Right atrium auricular region (tissue), 2 donors: ENCODE data around the gene FGF10. TPM values are rescaled to one million over a fixed set of nuclear protein-coding genes. Genes with fewer than 3 reads are reported as not detected.
A peak's percentile ranks its signal among the peaks of the same experiment; 100 is the strongest.

ENCODE experiments used
- DNase-seq: peaks from one replicate; pipeline ENCODE4 v3.0.0-alpha.2; 2019; ENCODE audit warnings: low spot score
- H3K27ac ChIP-seq, 2 donors: fragments of 200-600 bp; sonication (generic); 1 replicate in 1 of 2; 2 replicates in 1 of 2; pipeline ENCODE4 v1.5.1; 2016 to 2019
- H3K27me3 ChIP-seq, 2 donors: fragments of 200-600 bp; sonication (generic); one replicate each; pipeline versions ENCODE4 v1.5.1 to v1.6.0; 2017 to 2019
- H3K36me3 ChIP-seq: fragments of 200-600 bp; sonication (generic); one replicate; pipeline ENCODE4 v1.5.1; 2016
- H3K4me1 ChIP-seq, 2 donors: fragments of 200-600 bp; sonication (generic); one replicate each; pipeline versions ENCODE4 v1.5.1 to v1.6.0; 2017 to 2019
- H3K4me3 ChIP-seq, 2 donors: fragments of 200-600 bp; sonication (generic); 1 replicate in 1 of 2; 2 replicates in 1 of 2; pipeline ENCODE4 v1.5.1; 2017 to 2019; ENCODE audit warnings: mild to moderate bottlenecking in 1 of 2, moderate library complexity in 1 of 2
- H3K9me3 ChIP-seq, 2 donors: fragments of 200-600 bp; sonication (generic); one replicate each; pipeline ENCODE4 v1.5.1; 2019
- total RNA-seq, 2 donors: library from RNA; depleted of rRNA; stranded (reverse); fragments of >200 nt; gene quantifications; one replicate each; pipeline ENCODE4 v1.1.0, GENCODE V29; 2016
- TF ChIP-seq, protein P1 (sequence below), 2 donors: fragments of 200-600 bp; sonication (generic); IDR thresholded peaks; one replicate each; pipeline ENCODE4 v1.5.1; 2019; ENCODE audit warnings: antibody characterized with exemption in 2 of 2

The FGF10 gene
- under 1 TPM; 0.19 to 0.75 TPM for total RNA-seq

DNA sequence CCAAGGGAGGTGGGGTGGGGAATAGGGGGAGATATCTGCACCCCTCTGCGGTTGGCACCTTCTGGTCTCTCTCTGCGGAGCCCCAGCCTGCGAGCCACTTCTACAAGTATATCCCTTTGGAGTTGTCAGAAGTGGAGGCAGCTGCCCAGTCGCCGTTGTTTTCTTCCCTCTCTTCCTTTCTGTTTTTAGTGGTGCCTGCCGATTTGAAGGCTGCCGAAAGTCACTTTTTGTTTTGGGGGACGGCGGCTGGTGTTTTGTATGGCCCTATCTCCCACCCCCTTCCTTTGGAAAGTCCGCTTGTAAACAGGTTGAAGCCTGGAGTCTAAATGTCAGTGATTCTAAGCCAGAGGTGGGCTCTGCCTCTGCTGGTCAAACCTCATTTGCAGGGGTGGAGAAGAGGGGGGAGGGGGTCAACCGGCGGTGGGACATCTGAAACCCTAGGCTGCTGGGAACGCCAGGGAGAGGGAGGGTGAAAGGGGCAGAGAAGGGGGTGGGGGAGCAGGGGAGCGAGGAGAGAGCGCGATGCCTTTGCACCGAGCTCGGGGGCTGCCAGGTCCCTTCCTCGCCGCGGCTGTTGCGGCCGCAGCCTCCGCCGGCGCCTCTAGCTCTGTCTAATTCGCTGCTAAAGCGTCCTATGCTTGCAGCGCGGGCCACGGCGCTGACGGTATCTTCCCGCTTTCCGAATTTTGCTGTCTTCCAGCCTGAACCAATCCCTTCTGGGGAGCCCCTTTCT lies at the start of gene FGF10:
Gene FGF10 (minus strand): TSS at position 331 of the 733 bp plus-strand sequence. CDS start 738 bp downstream, outside the sequence.
- peak within 1 kb of the TSS in 1 of 2 donors; percentile 0 for H3K27ac ChIP-seq
- no peak for DNase-seq
- no peaks in the 10 kb centered on the region for H3K9me3 ChIP-seq
- peaks cover 0 to 20% of the 10 kb centered on the region in 2 donors for H3K4me1 ChIP-seq
- H3K4me3 ChIP-seq, result peak within 1 kb of the TSS; percentile 33 to 46
- TF ChIP-seq, protein P1, sequence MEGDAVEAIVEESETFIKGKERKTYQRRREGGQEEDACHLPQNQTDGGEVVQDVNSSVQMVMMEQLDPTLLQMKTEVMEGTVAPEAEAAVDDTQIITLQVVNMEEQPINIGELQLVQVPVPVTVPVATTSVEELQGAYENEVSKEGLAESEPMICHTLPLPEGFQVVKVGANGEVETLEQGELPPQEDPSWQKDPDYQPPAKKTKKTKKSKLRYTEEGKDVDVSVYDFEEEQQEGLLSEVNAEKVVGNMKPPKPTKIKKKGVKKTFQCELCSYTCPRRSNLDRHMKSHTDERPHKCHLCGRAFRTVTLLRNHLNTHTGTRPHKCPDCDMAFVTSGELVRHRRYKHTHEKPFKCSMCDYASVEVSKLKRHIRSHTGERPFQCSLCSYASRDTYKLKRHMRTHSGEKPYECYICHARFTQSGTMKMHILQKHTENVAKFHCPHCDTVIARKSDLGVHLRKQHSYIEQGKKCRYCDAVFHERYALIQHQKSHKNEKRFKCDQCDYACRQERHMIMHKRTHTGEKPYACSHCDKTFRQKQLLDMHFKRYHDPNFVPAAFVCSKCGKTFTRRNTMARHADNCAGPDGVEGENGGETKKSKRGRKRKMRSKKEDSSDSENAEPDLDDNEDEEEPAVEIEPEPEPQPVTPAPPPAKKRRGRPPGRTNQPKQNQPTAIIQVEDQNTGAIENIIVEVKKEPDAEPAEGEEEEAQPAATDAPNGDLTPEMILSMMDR (IDR thresholded peaks at IDR 0.05), result no peak
- peaks cover 0 to 12% of the 10 kb centered on the region in 2 donors for H3K27me3 ChIP-seq
- no peaks in the 10 kb centered on the region for H3K36me3 ChIP-seq

DNA sequence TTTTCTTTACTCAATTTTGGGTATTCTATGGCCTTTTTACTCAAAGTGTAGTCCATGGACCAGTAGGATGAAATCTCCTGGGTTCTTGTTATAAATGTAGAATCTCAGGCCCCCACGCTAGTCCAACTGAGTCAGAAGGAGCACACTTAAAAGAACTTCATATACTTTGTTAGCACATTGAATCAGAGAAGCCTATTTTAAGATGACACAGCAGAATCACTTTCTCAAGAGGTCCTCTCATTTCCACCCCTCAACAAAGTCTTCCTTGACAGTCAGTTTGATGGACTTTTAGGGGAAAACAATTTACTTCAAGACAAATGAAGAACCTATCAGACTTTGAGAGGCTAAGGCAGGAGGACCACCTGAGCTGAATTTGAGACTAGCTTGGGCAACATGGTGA lies 37.7 kb upstream of the FGF10 start:
- Histone ChIP-seq H3K4me1 (no peaks in the 10 kb centered on the region), H3K9me3 (no peaks in the 10 kb centered on the region), H3K27ac (no peak overlapping the region), H3K27me3 (no peaks in the 10 kb centered on the region), H3K36me3 (no peaks in the 10 kb centered on the region), H3K4me3 (no peak overlapping the region)
- TF ChIP-seq, protein P1 (IDR thresholded peaks at IDR 0.05), result no peak
- DNase-seq, result no peak

DNA sequence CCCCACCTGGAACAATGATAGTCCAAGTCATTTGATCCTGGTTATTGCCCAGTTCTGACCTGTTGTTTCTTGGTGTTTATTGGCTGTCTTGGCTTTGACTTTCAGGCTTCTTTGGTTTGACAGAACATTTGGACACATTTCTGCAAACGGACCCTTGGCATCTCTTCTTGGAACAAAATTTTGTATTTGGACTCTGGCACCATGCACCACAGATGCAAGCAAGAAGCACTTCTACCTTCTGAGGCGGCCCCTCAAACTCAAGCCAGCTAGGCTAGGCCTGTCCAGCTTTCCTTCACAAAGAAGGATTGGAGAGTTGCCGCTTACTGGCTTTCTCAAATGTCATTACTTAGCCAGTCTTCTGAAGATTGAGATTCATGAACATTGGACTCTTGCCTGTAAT lies 23.1 kb upstream of the FGF10 start:
- no peaks in the 10 kb centered on the region for H3K27me3 ChIP-seq
- H3K4me1 ChIP-seq, result no peaks in the 10 kb centered on the region
- no peak for DNase-seq
- TF ChIP-seq, protein P1 (IDR thresholded peaks at IDR 0.05), result no peak
- H3K36me3 ChIP-seq, result no peaks in the 10 kb centered on the region
- H3K4me3 ChIP-seq, result no peak overlapping the region
- no peaks in the 10 kb centered on the region for H3K9me3 ChIP-seq
- H3K27ac ChIP-seq, result no peak overlapping the region

DNA sequence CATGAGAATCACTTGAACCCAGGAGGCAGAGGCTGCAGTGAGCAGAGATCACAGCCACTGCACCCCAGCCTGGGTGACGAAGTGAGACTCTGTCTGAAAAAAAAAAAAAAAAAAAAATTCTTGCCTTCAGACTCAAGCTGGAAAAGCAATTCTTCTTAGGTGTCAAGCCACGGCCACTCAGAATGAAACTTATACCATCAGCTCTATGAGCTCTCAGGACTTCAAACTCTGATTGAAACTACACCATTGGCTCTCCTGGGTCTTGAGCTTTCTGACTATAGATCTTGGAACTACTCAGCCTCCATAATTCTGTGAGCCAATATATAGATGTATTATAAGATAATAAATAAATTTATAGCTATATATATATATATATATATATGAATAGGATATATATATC lies 12.9 kb upstream of the FGF10 start:
- TF ChIP-seq, protein P1 (IDR thresholded peaks at IDR 0.05), result no peak
- H3K4me3 ChIP-seq, result no peak overlapping the region
- H3K27me3 ChIP-seq, result no peaks in the 10 kb centered on the region
- H3K9me3 ChIP-seq, result no peaks in the 10 kb centered on the region
- no peak for DNase-seq
- H3K27ac ChIP-seq, result no peak overlapping the region
- H3K36me3 ChIP-seq, result no peaks in the 10 kb centered on the region
- H3K4me1 ChIP-seq, result no peaks in the 10 kb centered on the region

DNA sequence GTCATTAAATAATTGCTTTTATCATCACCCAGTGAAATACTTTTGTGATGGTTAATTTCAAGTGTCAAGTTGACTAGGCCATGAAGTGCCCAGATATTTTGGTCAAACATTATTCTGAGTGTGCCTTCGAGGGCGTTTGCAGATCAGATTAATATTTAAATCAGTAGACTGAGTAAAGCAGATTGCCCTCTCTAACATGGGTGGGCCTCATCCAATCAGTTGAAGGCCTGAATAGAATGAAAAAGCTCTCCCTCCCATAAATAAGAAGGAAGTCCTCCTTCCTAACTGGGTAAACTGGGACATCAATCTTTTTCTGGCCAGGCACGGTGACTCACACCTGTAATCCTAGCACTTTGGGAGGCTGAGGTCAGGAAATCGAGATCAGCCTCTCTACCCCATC lies 12.4 kb upstream of the FGF10 start:
- TF ChIP-seq, protein P1 (IDR thresholded peaks at IDR 0.05), result no peak

DNA sequence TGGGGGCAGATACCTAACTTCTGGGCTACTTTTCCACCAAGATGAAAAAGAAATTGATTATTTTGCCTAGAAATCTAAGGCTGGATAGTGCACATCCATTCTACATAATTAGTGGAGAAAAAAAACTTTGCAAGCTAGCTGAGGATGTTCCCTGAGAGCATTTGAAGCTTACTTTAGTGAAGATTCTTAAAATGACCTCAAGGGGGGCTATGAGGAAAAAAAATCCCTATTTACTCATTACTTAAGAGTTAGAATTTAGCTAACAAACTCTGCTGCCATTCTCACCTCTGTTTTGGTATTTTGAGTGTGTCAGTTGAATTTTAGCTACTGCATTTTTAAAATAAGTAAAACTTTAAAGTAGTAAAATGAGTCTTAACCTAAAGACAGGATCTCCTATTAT lies 9.2 kb upstream of the FGF10 start:
- Histone ChIP-seq H3K9me3 (no peaks in the 10 kb centered on the region), H3K4me3 (no peak overlapping the region), H3K27ac (no peak overlapping the region), H3K27me3 (no peaks in the 10 kb centered on the region), H3K4me1 (no peaks in the 10 kb centered on the region), H3K36me3 (no peaks in the 10 kb centered on the region)
- TF ChIP-seq, protein P1 (IDR thresholded peaks at IDR 0.05), result no peak
- no peak for DNase-seq

More for the DNA sequence above, 12.4 kb upstream of the FGF10 start:
- Histone ChIP-seq H3K4me1 (no peaks in the 10 kb centered on the region), H3K9me3 (no peaks in the 10 kb centered on the region), H3K27me3 (no peaks in the 10 kb centered on the region), H3K27ac (no peak overlapping the region), H3K36me3 (no peaks in the 10 kb centered on the region), H3K4me3 (no peak overlapping the region)
- DNase-seq, result no peak
